ENCODE results near the gene ANP32A. TPM values are rescaled to one million over a fixed set of nuclear protein-coding genes. Genes with fewer than 3 reads are reported as not detected.
"Not testable (repeated sequence)": the region's sequence is repeated elsewhere in the genome, so short reads cannot be mapped to it uniquely, and the experiment has no call there.

Gene ANP32A
- polyA plus RNA-seq, 6 donors from 2014 or later, result 110 to 149 (median 131) TPM

DNA sequence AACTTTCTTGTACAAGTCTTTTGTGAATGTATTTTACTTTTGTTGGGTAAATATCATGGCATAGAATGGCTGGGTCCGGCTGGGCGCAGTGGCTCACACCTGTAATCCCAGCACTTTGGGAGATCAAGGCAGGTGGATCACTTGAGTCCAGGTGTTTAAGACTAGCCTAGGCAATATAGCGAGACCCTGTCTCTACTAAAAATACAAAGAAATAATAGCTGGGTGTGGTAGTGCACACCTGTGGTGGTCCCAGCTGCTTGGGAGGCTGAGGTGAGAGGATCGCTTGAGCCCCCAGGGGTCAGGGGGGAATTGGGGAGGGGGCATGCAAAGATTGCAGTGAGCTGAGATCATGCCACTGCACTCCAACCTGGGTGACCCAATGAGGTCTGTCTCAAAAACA, 52.9 kb downstream of the ANP32A start:
- H3K36me3 Mint-ChIP-seq, result peaks cover 0 to 4% of the 10 kb centered on the region in 2 donors
- ATAC-seq (ENCODE audit: low read depth in 2 of 2) (no peak), DNase-seq (no peak)
- no peaks in the 10 kb centered on the region for H3K4me1 Mint-ChIP-seq
- H3K4me3 Mint-ChIP-seq, result no peak overlapping the region
- H3K9me3 Mint-ChIP-seq, result no peaks in the 10 kb centered on the region
- no peak overlapping the region for H3K27ac Mint-ChIP-seq
- H3K27me3 Mint-ChIP-seq, result peaks cover 0 to 14% (median 8%) of the 10 kb centered on the region in 3 donors

DNA sequence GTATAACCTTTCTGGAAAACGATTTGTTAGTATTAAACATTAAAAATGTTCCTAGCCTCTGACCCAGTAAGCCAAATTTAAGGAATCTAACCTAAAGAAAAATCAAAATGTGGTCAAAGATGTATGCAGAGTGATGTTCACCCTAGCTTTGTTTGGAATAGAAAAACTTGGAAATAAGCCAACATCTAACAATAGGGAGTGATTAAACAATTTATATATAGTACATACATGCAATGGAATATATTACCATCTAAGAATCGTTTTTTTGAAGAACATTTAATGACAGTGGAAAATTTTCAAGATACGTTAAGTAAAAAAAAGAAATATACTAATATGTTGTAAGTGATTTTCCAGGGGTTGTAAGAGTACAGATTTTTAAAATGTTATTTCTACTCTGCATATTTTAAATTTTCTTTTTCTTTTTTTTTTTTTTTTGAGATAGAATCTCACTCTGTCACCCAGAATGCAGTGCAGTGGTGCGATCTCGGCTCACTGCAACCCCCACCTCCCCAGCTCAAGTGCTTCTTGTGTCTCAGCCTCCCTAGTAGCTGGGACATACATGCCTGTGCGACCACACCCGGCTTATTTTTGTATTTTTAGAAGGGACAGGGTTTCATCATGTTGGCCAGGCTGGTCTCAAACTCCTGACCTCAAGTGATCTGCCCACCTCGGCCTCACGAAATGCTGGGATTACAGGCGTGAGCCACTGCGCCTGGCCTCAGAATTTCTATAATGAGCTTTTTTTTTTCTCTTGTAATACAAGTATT, 54.9 kb downstream of the ANP32A start:
- Mint-ChIP-seq H3K27ac (no peak overlapping the region), H3K4me3 (no peak overlapping the region), H3K4me1 (no peaks in the 10 kb centered on the region), H3K27me3 (peaks cover 0 to 14% (median 8%) of the 10 kb centered on the region in 3 donors), H3K9me3 (no peaks in the 10 kb centered on the region), H3K36me3 (peaks cover 0 to 4% of the 10 kb centered on the region in 2 donors)
- ATAC-seq (ENCODE audit: low read depth in 2 of 2), result no peak
- DNase-seq, result no peak

GRCh38 chr15:68764090-68764489, 56.6 kb downstream of the ANP32A start:
- Mint-ChIP-seq H3K9me3 (no peaks in the 10 kb centered on the region), H3K27me3 (peaks cover 0 to 21% (median 21%) of the 10 kb centered on the region in 3 donors), H3K4me1 (no peaks in the 10 kb centered on the region), H3K27ac (peak overlapping the region in 1 of 6 donors; percentile 33), H3K36me3 (peaks cover 0 to 4% of the 10 kb centered on the region in 2 donors), H3K4me3 (no peak overlapping the region)
- ATAC-seq (ENCODE audit: low read depth in 2 of 2) (no peak), DNase-seq (no peak)

GRCh38 chr15:68763063-68763462, 57.6 kb downstream of the ANP32A start:
- Mint-ChIP-seq H3K9me3 (no peaks in the 10 kb centered on the region), H3K4me3 (peak overlapping the region in 1 of 8 donors; percentile 13), H3K36me3 (no peaks in the 10 kb centered on the region), H3K27me3 (peaks cover 4 to 27% (median 20%) of the 10 kb centered on the region in 3 donors), H3K27ac (no peak overlapping the region), H3K4me1 (no peaks in the 10 kb centered on the region)
- no peak for ATAC-seq (ENCODE audit: low read depth in 2 of 2)
- DNase-seq, result no peak

- DNase-seq; ATAC-seq (ENCODE audit: low read depth in 2 of 2); H3K4me1 Mint-ChIP-seq; H3K9me3 Mint-ChIP-seq; H3K4me3 Mint-ChIP-seq; H3K27ac Mint-ChIP-seq; H3K36me3 Mint-ChIP-seq: not testable (repeated sequence)
- peaks cover 9 to 30% (median 20%) of the 10 kb centered on the region in 3 donors for H3K27me3 Mint-ChIP-seq
These were observed 60.6 kb downstream of the ANP32A start for GRCh38 chr15:68759982-68760579.

DNA sequence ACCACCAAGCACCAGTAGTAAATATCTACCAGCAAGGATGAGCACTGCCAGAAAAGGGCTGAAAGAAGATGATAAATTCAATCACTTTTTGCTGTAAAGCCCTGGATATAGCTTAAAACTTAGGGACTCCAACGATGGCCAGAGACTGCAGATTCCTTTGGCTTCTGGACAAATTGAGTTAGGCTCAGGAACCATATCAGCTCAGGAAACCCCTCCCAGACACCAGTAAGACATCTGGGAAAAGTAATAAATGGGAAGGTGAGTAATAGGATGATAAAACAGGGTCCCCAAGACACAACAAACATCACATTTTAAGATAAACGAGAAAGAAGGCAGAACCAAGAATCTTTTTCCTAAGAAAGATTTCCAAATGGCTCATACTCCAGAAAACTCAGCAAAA, 65.0 kb downstream of the ANP32A start:
- ATAC-seq (ENCODE audit: low read depth in 2 of 2), result no peak
- H3K4me1 Mint-ChIP-seq, result peaks cover 6 to 9% (median 9%) of the 10 kb centered on the region in 3 donors
- no peak overlapping the region for H3K27ac Mint-ChIP-seq
- no peaks in the 10 kb centered on the region for H3K36me3 Mint-ChIP-seq
- peaks cover 13 to 22% (median 13%) of the 10 kb centered on the region in 3 donors for H3K27me3 Mint-ChIP-seq
- H3K9me3 Mint-ChIP-seq, result no peaks in the 10 kb centered on the region
- DNase-seq, result no peak
- peak overlapping the region in 3 of 8 donors; percentile 3 to 30 (median 13) for H3K4me3 Mint-ChIP-seq

DNA sequence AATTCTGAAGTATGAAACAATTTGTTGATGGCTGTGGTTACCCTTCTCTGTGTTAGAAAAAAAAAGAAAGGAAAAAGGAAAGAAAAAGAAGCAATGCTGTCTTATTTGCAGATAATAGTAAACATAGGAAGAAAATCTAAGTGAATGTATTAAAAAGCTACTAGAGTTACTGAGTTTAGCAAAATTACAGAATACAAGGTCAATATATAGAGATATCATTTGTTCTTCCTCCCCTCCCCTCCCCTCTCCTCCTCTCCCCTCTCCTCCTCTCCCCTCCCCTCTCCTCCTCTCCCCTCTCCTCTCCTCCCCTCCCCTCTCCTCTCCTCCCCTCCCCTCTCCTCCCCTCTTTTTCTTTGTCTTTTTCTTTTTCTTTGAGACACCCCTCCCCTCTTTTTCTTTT, 69.1 kb downstream of the ANP32A start:
- peaks cover 6 to 7% of the 10 kb centered on the region in 2 donors for H3K36me3 Mint-ChIP-seq
- H3K27ac Mint-ChIP-seq, result peak overlapping the region in 2 of 6 donors; percentile 13 to 66
- H3K27me3 Mint-ChIP-seq, result peaks cover 0 to 9% (median 0%) of the 10 kb centered on the region in 3 donors
- ATAC-seq (ENCODE audit: low read depth in 2 of 2), result no peak
- H3K4me3 Mint-ChIP-seq, result peak overlapping the region in 1 of 8 donors; percentile 14
- H3K4me1 Mint-ChIP-seq, result peaks cover 6 to 9% (median 9%) of the 10 kb centered on the region in 3 donors
- DNase-seq, result no peak
- peaks cover 3 to 13% (median 8%) of the 10 kb centered on the region in 7 donors for H3K9me3 Mint-ChIP-seq

GRCh38 chr15:68749793-68750192, 70.9 kb downstream of the ANP32A start:
- no peak overlapping the region for H3K4me3 Mint-ChIP-seq
- no peak overlapping the region for H3K27ac Mint-ChIP-seq
- peaks cover 0 to 1% (median 0%) of the 10 kb centered on the region in 3 donors for H3K27me3 Mint-ChIP-seq
- H3K36me3 Mint-ChIP-seq, result peaks cover 6 to 7% of the 10 kb centered on the region in 2 donors
- DNase-seq (no peak), ATAC-seq (ENCODE audit: low read depth in 2 of 2) (no peak)
- H3K4me1 Mint-ChIP-seq, result peaks cover 2 to 6% (median 5%) of the 10 kb centered on the region in 3 donors
- H3K9me3 Mint-ChIP-seq, result peaks cover 3 to 13% (median 8%) of the 10 kb centered on the region in 7 donors

DNA sequence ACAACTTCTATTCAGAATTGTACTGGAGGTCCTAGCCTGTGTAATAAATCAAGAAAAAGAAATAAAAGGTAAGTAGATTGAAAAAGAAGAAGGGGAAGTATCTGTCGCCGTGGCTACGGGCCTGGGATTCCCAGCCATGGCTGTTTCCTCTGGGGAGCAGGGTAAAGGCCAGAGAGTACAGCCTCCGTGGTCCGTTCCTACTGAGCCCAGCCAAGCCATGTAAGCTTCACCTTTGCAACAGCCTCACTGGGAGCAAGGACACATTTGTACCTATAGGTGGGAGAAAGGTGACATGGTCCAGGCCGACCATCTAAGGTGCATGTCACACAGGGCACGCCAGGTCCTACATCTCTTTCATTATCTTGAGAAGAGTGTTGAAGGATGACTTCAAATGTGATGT, 71.3 kb downstream of the ANP32A start:
- Mint-ChIP-seq H3K4me1 (peaks cover 0 to 4% (median 1%) of the 10 kb centered on the region in 3 donors), H3K9me3 (peaks cover 3 to 13% (median 8%) of the 10 kb centered on the region in 7 donors), H3K36me3 (peaks cover 6 to 7% of the 10 kb centered on the region in 2 donors), H3K4me3 (no peak overlapping the region), H3K27ac (no peak overlapping the region), H3K27me3 (no peaks in the 10 kb centered on the region)
- no peak for ATAC-seq (ENCODE audit: low read depth in 2 of 2)
- DNase-seq, result no peak

- ATAC-seq (ENCODE audit: low read depth in 2 of 2) (no peak), DNase-seq (no peak)
- H3K4me3 Mint-ChIP-seq, result no peak overlapping the region
- H3K27me3 Mint-ChIP-seq, result peaks cover 0 to 11% (median 7%) of the 10 kb centered on the region in 3 donors
- no peaks in the 10 kb centered on the region for H3K36me3 Mint-ChIP-seq
- no peaks in the 10 kb centered on the region for H3K4me1 Mint-ChIP-seq
- no peaks in the 10 kb centered on the region for H3K9me3 Mint-ChIP-seq
- peak overlapping the region in 1 of 6 donors; percentile 44 for H3K27ac Mint-ChIP-seq
These were observed 77.4 kb downstream of the ANP32A start for GRCh38 chr15:68743256-68743655.

- no peak for ATAC-seq (ENCODE audit: low read depth in 2 of 2)
These were observed 81.2 kb downstream of the ANP32A start for GRCh38 chr15:68739390-68740080.

GRCh38 chr15:68735610-68736009, 85.1 kb downstream of the ANP32A start:
- Mint-ChIP-seq H3K36me3 (no peaks in the 10 kb centered on the region), H3K27ac (no peak overlapping the region), H3K4me1 (peaks cover 28 to 40% (median 39%) of the 10 kb centered on the region in 3 donors), H3K27me3 (peaks cover 0 to 7% (median 5%) of the 10 kb centered on the region in 3 donors), H3K9me3 (peaks cover 0 to 2% (median 0%) of the 10 kb centered on the region in 7 donors), H3K4me3 (peak overlapping the region in 4 of 8 donors; percentile 1 to 71 (median 42))
- DNase-seq (no peak), ATAC-seq (ENCODE audit: low read depth in 2 of 2) (no peak)

More at GRCh38 chr15:68739390-68740080, 81.2 kb downstream of the ANP32A start:
- Mint-ChIP-seq H3K9me3 (peaks cover 0 to 2% (median 0%) of the 10 kb centered on the region in 7 donors), H3K4me3 (no peak overlapping the region), H3K36me3 (no peaks in the 10 kb centered on the region), H3K27me3 (peaks cover 0 to 11% (median 7%) of the 10 kb centered on the region in 3 donors), H3K27ac (no peak overlapping the region), H3K4me1 (peaks cover 16 to 28% (median 25%) of the 10 kb centered on the region in 3 donors)
- no peak for DNase-seq

GRCh38 chr15:68734881-68735280, 85.8 kb downstream of the ANP32A start:
- peaks cover 0 to 9% (median 0%) of the 10 kb centered on the region in 3 donors for H3K27me3 Mint-ChIP-seq
- DNase-seq, result peak; percentile 45
- H3K27ac Mint-ChIP-seq, result peak overlapping the region in 2 of 6 donors; percentile 11 to 17
- H3K9me3 Mint-ChIP-seq, result peaks cover 0 to 2% (median 0%) of the 10 kb centered on the region in 7 donors
- H3K4me3 Mint-ChIP-seq, result peak overlapping the region in 7 of 8 donors; percentile 0 to 80 (median 40)
- ATAC-seq (ENCODE audit: low read depth in 2 of 2), result peak; percentile 79 to 85
- no peaks in the 10 kb centered on the region for H3K36me3 Mint-ChIP-seq
- H3K4me1 Mint-ChIP-seq, result peaks cover 28 to 40% (median 39%) of the 10 kb centered on the region in 3 donors

All from naive B cell (primary cell).